CD8-positive, alpha-beta memory T cell (primary cell): ENCODE results near the gene LTA4H. TPM values are rescaled to one million over a fixed set of nuclear protein-coding genes. Genes with fewer than 3 reads are reported as not detected.

Source experiments
- CTCF ChIA-PET: fragments of 350-600 bp; sonication (Branson Sonifier 250); formaldehyde crosslinking; loops from one replicate; lab custom pipeline; 2021; ENCODE audit warnings: antibody characterized with exemption; lab: Charles Lee
- POLR2A ChIA-PET: fragments of 350-600 bp; sonication (Branson Sonifier 250); formaldehyde crosslinking; loops from one replicate; lab custom pipeline; 2021; ENCODE audit warnings: antibody characterized with exemption; lab: Charles Lee
- DNase-seq, 5 donors: peaks; one replicate each; pipeline versions ENCODE4 v3.0.0 to v3.0.0-alpha.2; 2020 to 2022; ENCODE audit warnings: mixed read lengths in 1 of 5
- H3K27ac ChIP-seq: one replicate; pipeline ENCODE4 v1.7.0; 2013; ENCODE audit warnings: low read depth, mild to moderate bottlenecking, low read length, moderate library complexity
- H3K27me3 ChIP-seq: 2 replicates; pipeline ENCODE4 v1.7.0; 2013; ENCODE audit warnings: low read length, mild to moderate bottlenecking; ENCODE audit not compliant: insufficient read depth, poor library complexity, severe bottlenecking
- H3K36me3 ChIP-seq: 2 replicates; pipeline ENCODE4 v1.7.0; 2013; ENCODE audit warnings: mild to moderate bottlenecking, low read length, moderate library complexity; ENCODE audit not compliant: insufficient read depth
- H3K4me1 ChIP-seq: 2 replicates; pipeline ENCODE4 v1.7.0; 2013; ENCODE audit warnings: mild to moderate bottlenecking, low read length, moderate library complexity; ENCODE audit not compliant: insufficient read depth
- H3K4me3 ChIP-seq: 2 replicates; pipeline ENCODE4 v1.7.0; 2013; ENCODE audit warnings: mild to moderate bottlenecking, low read length
- H3K9me3 ChIP-seq: 2 replicates; pipeline ENCODE4 v1.7.0; 2013; ENCODE audit warnings: mild to moderate bottlenecking, low read length
- H3K27ac Mint-ChIP-seq, 8 donors: one replicate each; pipeline ENCODE4 v1.8.0; 2020 to 2021; ENCODE audit warnings: mixed read lengths in 8 of 8, mild to moderate bottlenecking in 6 of 8, inconsistent platforms in 3 of 8, moderate library complexity in 3 of 8
- H3K27me3 Mint-ChIP-seq, 2 donors: one replicate each; pipeline ENCODE4 v1.8.0; 2020 to 2021; ENCODE audit warnings: mixed read lengths in 2 of 2, mild to moderate bottlenecking in 1 of 2, moderate library complexity in 1 of 2
- H3K36me3 Mint-ChIP-seq, 3 donors: one replicate each; pipeline ENCODE4 v1.8.0; 2020 to 2021; ENCODE audit warnings: mixed read lengths in 3 of 3, inconsistent platforms in 1 of 3, mild to moderate bottlenecking in 1 of 3
- H3K4me1 Mint-ChIP-seq, 3 donors: one replicate each; pipeline ENCODE4 v1.8.0; 2020 to 2021; ENCODE audit warnings: mixed read lengths in 3 of 3, inconsistent platforms in 1 of 3, mild to moderate bottlenecking in 1 of 3
- H3K4me3 Mint-ChIP-seq, 7 donors: one replicate each; pipeline ENCODE4 v1.8.0; 2020 to 2021; ENCODE audit warnings: mixed read lengths in 7 of 7, mild to moderate bottlenecking in 6 of 7, moderate library complexity in 4 of 7, inconsistent platforms in 2 of 7
- H3K9me3 Mint-ChIP-seq, 5 donors: one replicate each; pipeline ENCODE4 v1.8.0; 2020 to 2022; ENCODE audit warnings: mixed read lengths in 5 of 5, mild to moderate bottlenecking in 3 of 5, moderate library complexity in 2 of 5, inconsistent platforms in 1 of 5
- polyA plus RNA-seq: library from polyadenylated mRNA; unstranded; fragments of 300-500 nt; fragmentation: Illumina TruSeq; gene quantifications from one replicate; pipeline ENCODE4 v1.2.3, GENCODE V29; 2021
- total RNA-seq, 2 experiments: library from RNA; stranded (reverse); gene quantifications; one replicate each; pipeline ENCODE4 v1.2.3, GENCODE V29; 2021

LTA4H gene
- total and polyA plus RNA-seq, 3 experiments from 2014 or later: 58.8 to 63.7 (median 61.4) TPM

- peaks cover 0 to 2% (median 0%) of the 10 kb centered on the region in 3 donors for H3K36me3 Mint-ChIP-seq
- Histone ChIP-seq H3K4me1 (no peaks in the 10 kb centered on the region), H3K27ac (no peak overlapping the region), H3K27me3 (no peaks in the 10 kb centered on the region), H3K4me3 (no peak overlapping the region), H3K9me3 (no peaks in the 10 kb centered on the region), H3K36me3 (no peaks in the 10 kb centered on the region)
- peaks cover 0 to 3% of the 10 kb centered on the region in 2 donors for H3K27me3 Mint-ChIP-seq
- no peak overlapping the region for H3K4me3 Mint-ChIP-seq
- POLR2A ChIA-PET: no interaction called here
- no peaks in the 10 kb centered on the region for H3K4me1 Mint-ChIP-seq
- no peaks in the 10 kb centered on the region for H3K9me3 Mint-ChIP-seq
- no peak overlapping the region for H3K27ac Mint-ChIP-seq
- DNase-seq: no peak
- CTCF ChIA-PET: interaction anchor here (1.2 to 1.6 kb wide), 3 partner anchors 10 to 37 kb away, joined by 3 to 4 read pairs (median 3); no protein-coding TSS in a partner anchor
Observed at GRCh38 chr12:95955549-95956159, 79.7 kb downstream of the LTA4H start.

- H3K36me3 Mint-ChIP-seq: peaks cover 0 to 2% (median 0%) of the 10 kb centered on the region in 3 donors
- no peaks in the 10 kb centered on the region for H3K4me1 Mint-ChIP-seq
- no peak for DNase-seq
- no peaks in the 10 kb centered on the region for H3K9me3 Mint-ChIP-seq
- Histone ChIP-seq H3K4me1 (no peaks in the 10 kb centered on the region), H3K27ac (no peak overlapping the region), H3K36me3 (no peaks in the 10 kb centered on the region), H3K4me3 (no peak overlapping the region), H3K27me3 (no peaks in the 10 kb centered on the region), H3K9me3 (no peaks in the 10 kb centered on the region)
- H3K4me3 Mint-ChIP-seq: no peak overlapping the region
- peaks cover 0 to 3% of the 10 kb centered on the region in 2 donors for H3K27me3 Mint-ChIP-seq
- ChIA-PET CTCF (interaction anchor here (0.9 kb wide), 1 partner anchor 9 kb away, joined by 7 read pairs; no protein-coding TSS in a partner anchor), POLR2A (no interaction called here)
- no peak overlapping the region for H3K27ac Mint-ChIP-seq
Observed at GRCh38 chr12:95953000-95953399, 82.4 kb downstream of the LTA4H start.

GRCh38 chr12:95951515-95951914 is 83.9 kb downstream of the LTA4H start:
- no peak overlapping the region for H3K4me3 ChIP-seq
- ChIA-PET CTCF (no interaction called here), POLR2A (no interaction called here)
- peaks cover 0 to 3% of the 10 kb centered on the region in 2 donors for H3K27me3 Mint-ChIP-seq
- H3K36me3 ChIP-seq: no peaks in the 10 kb centered on the region
- no peak overlapping the region for H3K4me3 Mint-ChIP-seq
- H3K27ac ChIP-seq: no peak overlapping the region
- H3K36me3 Mint-ChIP-seq: peaks cover 0 to 2% (median 0%) of the 10 kb centered on the region in 3 donors
- H3K27ac Mint-ChIP-seq: peak overlapping the region in 1 of 8 donors; percentile 15
- H3K27me3 ChIP-seq: no peaks in the 10 kb centered on the region
- DNase-seq: no peak
- no peaks in the 10 kb centered on the region for H3K4me1 ChIP-seq
- no peaks in the 10 kb centered on the region for H3K9me3 ChIP-seq
- no peaks in the 10 kb centered on the region for H3K9me3 Mint-ChIP-seq
- no peaks in the 10 kb centered on the region for H3K4me1 Mint-ChIP-seq

Other genes starting within 250 kb of the LTA4H start
- gene NTN4, start 244.8 kb downstream of the LTA4H start, total RNA-seq: not detected
- 4.2 TPM for gene NTN4, start 244.8 kb downstream of the LTA4H start, polyA plus RNA-seq
- 10 to 100 TPM; 45.4 to 49.2 TPM for gene SNRPF, start 176.6 kb downstream of the LTA4H start, total RNA-seq
- 51.0 TPM for gene SNRPF, start 176.6 kb downstream of the LTA4H start, polyA plus RNA-seq
- under 1 TPM; 0.24 to 0.46 TPM for gene CCDC38, start 93.0 kb downstream of the LTA4H start, total RNA-seq
- gene CCDC38, start 93.0 kb downstream of the LTA4H start, polyA plus RNA-seq: not detected
- 1 to 10 TPM; 2.0 to 2.1 TPM for gene AMDHD1, start 92.3 kb downstream of the LTA4H start, total RNA-seq
- 0.68 TPM for gene AMDHD1, start 92.3 kb downstream of the LTA4H start, polyA plus RNA-seq
- gene HAL, start 39.2 kb downstream of the LTA4H start, total RNA-seq: under 1 TPM; 0.09 to 0.40 TPM
- gene HAL, start 39.2 kb downstream of the LTA4H start, polyA plus RNA-seq: not detected
- gene ELK3, start 158.8 kb upstream of the LTA4H start, total RNA-seq: 10 to 100 TPM; 24.0 to 28.4 TPM
- gene ELK3, start 158.8 kb upstream of the LTA4H start, polyA plus RNA-seq: 44.3 TPM